Endothelial cell (in vitro differentiated cells): ENCODE results near the gene OTOS. TPM values are rescaled to one million over a fixed set of nuclear protein-coding genes. Genes with fewer than 3 reads are reported as not detected.

ENCODE experiments used
- DNase-seq: peaks from one replicate; pipeline ENCODE4 v3.0.0; 2021; ENCODE audit warnings: low spot score
- H3K27ac Mint-ChIP-seq: one replicate; pipeline ENCODE4 v1.8.0; 2021; ENCODE audit warnings: mixed read lengths, inconsistent platforms; ENCODE audit not compliant: unreplicated experiment
- H3K27me3 Mint-ChIP-seq: one replicate; pipeline ENCODE4 v1.8.0; 2021; ENCODE audit warnings: mild to moderate bottlenecking, moderate library complexity, mixed read lengths, inconsistent platforms; ENCODE audit not compliant: unreplicated experiment
- H3K36me3 Mint-ChIP-seq: one replicate; pipeline ENCODE4 v1.8.0; 2021; ENCODE audit warnings: mild to moderate bottlenecking, low read depth, mixed read lengths, inconsistent platforms; ENCODE audit not compliant: unreplicated experiment
- H3K4me1 Mint-ChIP-seq: one replicate; pipeline ENCODE4 v1.8.0; 2021; ENCODE audit warnings: mild to moderate bottlenecking, mixed read lengths, inconsistent platforms; ENCODE audit not compliant: unreplicated experiment
- H3K4me3 Mint-ChIP-seq: one replicate; pipeline ENCODE4 v1.8.0; 2021; ENCODE audit warnings: mild to moderate bottlenecking, mixed read lengths, inconsistent platforms; ENCODE audit not compliant: unreplicated experiment
- H3K9me3 Mint-ChIP-seq: one replicate; pipeline ENCODE4 v1.8.0; 2021; ENCODE audit warnings: mixed read lengths, inconsistent platforms; ENCODE audit not compliant: unreplicated experiment
- CTCF ChIP-seq: fragments of 200-600 bp; sonication (generic); IDR thresholded peaks from one replicate; pipeline ENCODE4 v1.5.0; 2021; ENCODE audit warnings: antibody characterized with exemption; ENCODE audit not compliant: unreplicated experiment
- total RNA-seq: library from RNA; stranded (reverse); fragmentation: NEBNext Ultra II Directional; extraction: Animal tissue kit (Norgen Biotek cat#: 25700); gene quantifications from one replicate; pipeline ENCODE4 v1.2.1, GENCODE V29; 2021; ENCODE audit not compliant: unreplicated experiment

Gene OTOS
- total RNA-seq, 1 donor from 2014 or later, result not detected

- no peaks in the 10 kb centered on the region for H3K36me3 Mint-ChIP-seq
- no peaks in the 10 kb centered on the region for H3K4me1 Mint-ChIP-seq
- DNase-seq, result peak; percentile 69
- H3K27ac Mint-ChIP-seq, result no peak overlapping the region
- no peak overlapping the region for H3K4me3 Mint-ChIP-seq
- peaks cover 7% of the 10 kb centered on the region for H3K27me3 Mint-ChIP-seq
- no peaks in the 10 kb centered on the region for H3K9me3 Mint-ChIP-seq
- peak; percentile 73 for TF ChIP-seq CTCF
Measured at GRCh38 chr2:240149943-240150784, 9.7 kb upstream of the OTOS start.

- H3K36me3 Mint-ChIP-seq, result no peaks in the 10 kb centered on the region
- no peaks in the 10 kb centered on the region for H3K4me1 Mint-ChIP-seq
- no peak for DNase-seq
- no peak overlapping the region for H3K4me3 Mint-ChIP-seq
- TF ChIP-seq CTCF, result no peak
- H3K27me3 Mint-ChIP-seq, result peaks cover 7% of the 10 kb centered on the region
- H3K27ac Mint-ChIP-seq, result no peak overlapping the region
- H3K9me3 Mint-ChIP-seq, result no peaks in the 10 kb centered on the region
Measured at GRCh38 chr2:240147911-240148587, 7.6 kb upstream of the OTOS start.

GRCh38 chr2:240147382-240147781 is 6.9 kb upstream of the OTOS start:
- Mint-ChIP-seq H3K27me3 (peaks cover 6% of the 10 kb centered on the region), H3K36me3 (no peaks in the 10 kb centered on the region), H3K9me3 (no peaks in the 10 kb centered on the region), H3K27ac (no peak overlapping the region), H3K4me3 (no peak overlapping the region), H3K4me1 (no peaks in the 10 kb centered on the region)
- DNase-seq, result no peak
- TF ChIP-seq CTCF, result no peak

GRCh38 chr2:240146627-240147278 is 6.3 kb upstream of the OTOS start:
- H3K36me3 Mint-ChIP-seq, result no peaks in the 10 kb centered on the region

More at GRCh38 chr2:240146627-240147278, 6.3 kb upstream of the OTOS start:
- no peaks in the 10 kb centered on the region for H3K4me1 Mint-ChIP-seq
- peaks cover 3% of the 10 kb centered on the region for H3K27me3 Mint-ChIP-seq
- no peak for TF ChIP-seq CTCF
- H3K27ac Mint-ChIP-seq, result peak overlapping the region; percentile 9
- DNase-seq, result no peak
- no peaks in the 10 kb centered on the region for H3K9me3 Mint-ChIP-seq
- no peak overlapping the region for H3K4me3 Mint-ChIP-seq
